Fibroblast of villous mesenchyme (primary cell): ENCODE results near the gene CAST. TPM values are rescaled to one million over a fixed set of nuclear protein-coding genes. Genes with fewer than 3 reads are reported as not detected.
A peak's percentile ranks its signal among the peaks of the same experiment; 100 is the strongest.

Experiments
- DNase-seq: peaks from one replicate; pipeline ENCODE4 v3.0.0-alpha.2; 2010; ENCODE audit warnings: low read depth
- H3K4me3 ChIP-seq: 2 replicates; pipeline ENCODE4 v1.5.1; 2011; ENCODE audit warnings: low read depth, mild to moderate bottlenecking, low read length
- total RNA-seq: library from RNA; depleted of rRNA; stranded (reverse); fragments of >200 nt; gene quantifications from 2 replicates; pipeline ENCODE4 v1.2.3, GENCODE V29; 2012
- TF ChIP-seq, protein P1 (sequence below): IDR thresholded peaks from 2 replicates; pipeline ENCODE4 v1.5.1; 2012; ENCODE audit warnings: low read depth, mild to moderate bottlenecking, low read length; ENCODE audit not compliant: insufficient read depth

The CAST gene
- total RNA-seq, 1 donor: 200 TPM

GRCh38 chr5:96716007-96716406, 53.8 kb downstream of the CAST start:
- TF ChIP-seq, protein P1, sequence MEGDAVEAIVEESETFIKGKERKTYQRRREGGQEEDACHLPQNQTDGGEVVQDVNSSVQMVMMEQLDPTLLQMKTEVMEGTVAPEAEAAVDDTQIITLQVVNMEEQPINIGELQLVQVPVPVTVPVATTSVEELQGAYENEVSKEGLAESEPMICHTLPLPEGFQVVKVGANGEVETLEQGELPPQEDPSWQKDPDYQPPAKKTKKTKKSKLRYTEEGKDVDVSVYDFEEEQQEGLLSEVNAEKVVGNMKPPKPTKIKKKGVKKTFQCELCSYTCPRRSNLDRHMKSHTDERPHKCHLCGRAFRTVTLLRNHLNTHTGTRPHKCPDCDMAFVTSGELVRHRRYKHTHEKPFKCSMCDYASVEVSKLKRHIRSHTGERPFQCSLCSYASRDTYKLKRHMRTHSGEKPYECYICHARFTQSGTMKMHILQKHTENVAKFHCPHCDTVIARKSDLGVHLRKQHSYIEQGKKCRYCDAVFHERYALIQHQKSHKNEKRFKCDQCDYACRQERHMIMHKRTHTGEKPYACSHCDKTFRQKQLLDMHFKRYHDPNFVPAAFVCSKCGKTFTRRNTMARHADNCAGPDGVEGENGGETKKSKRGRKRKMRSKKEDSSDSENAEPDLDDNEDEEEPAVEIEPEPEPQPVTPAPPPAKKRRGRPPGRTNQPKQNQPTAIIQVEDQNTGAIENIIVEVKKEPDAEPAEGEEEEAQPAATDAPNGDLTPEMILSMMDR: no peak
- no peak for DNase-seq
- no peak overlapping the region for H3K4me3 ChIP-seq

- H3K4me3 ChIP-seq: no peak overlapping the region
- no peak for DNase-seq
- TF ChIP-seq, protein P1: no peak
Observed at GRCh38 chr5:96716716-96717115, 54.5 kb downstream of the CAST start.

DNA sequence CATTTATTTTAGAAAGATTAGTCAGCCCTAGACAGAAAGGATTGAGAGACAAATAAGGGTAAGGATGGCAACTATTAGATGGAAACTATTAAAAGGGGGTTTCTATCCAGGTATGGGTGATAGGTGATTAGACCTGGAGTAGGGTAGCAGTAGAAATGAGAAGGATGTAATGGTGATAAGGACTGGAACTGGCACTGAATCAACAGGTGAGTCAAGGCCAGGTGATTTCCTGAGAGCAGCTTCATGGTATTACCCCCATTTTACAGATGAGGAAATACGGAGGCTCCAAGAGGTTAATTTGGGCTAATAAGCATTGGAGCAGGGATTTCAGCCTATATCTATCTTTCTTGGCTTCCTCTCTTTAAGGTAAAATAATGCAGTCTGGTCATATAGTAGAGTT, 55.7 kb downstream of the CAST start:
- TF ChIP-seq, protein P1: no peak
- H3K4me3 ChIP-seq: no peak overlapping the region
- no peak for DNase-seq

DNA sequence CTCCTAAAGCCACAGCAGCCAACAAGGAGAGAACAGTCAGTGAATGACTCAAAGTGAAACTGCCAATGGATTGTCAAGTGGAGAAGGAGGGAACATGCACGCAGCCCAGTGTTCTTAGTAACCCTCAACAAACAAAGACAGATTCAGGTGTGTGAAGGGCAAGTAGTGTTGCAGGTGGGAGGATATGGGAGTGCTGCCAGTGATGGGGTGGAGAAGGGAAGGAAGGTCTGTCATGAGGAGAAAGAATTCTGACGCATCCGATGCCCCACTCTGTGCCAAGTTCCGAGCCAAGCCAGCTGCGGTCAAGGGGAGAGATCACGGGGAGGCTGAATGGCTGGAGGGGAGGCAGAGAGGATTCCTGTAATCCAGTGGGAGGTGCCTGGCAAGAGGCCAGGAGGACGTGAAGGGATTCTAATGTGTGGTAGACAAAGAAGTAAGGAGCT, 56.5 kb downstream of the CAST start:
- H3K4me3 ChIP-seq: no peak overlapping the region
- TF ChIP-seq, protein P1: no peak
- DNase-seq: no peak

DNA sequence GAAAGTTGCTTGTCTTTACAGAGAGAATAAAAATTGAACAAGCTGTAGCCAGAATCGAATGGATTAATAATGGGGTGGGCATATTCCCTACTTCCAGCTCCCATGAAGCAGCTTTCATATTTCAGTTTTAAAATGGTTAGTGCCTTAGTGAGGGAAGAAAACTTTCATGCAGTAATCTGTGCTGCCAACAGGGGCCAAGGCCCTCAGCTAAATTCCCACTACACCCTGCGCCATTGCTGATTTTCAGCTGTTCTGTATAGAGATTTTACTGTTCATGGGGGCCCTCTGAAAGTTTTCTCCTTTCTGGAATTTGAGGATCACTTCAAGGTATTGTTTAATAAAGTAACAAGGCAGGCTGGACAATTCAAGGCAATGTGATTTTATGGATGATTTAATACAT, 58.2 kb downstream of the CAST start:
- H3K4me3 ChIP-seq: no peak overlapping the region
- DNase-seq: no peak
- TF ChIP-seq, protein P1: peak; percentile 25

DNA sequence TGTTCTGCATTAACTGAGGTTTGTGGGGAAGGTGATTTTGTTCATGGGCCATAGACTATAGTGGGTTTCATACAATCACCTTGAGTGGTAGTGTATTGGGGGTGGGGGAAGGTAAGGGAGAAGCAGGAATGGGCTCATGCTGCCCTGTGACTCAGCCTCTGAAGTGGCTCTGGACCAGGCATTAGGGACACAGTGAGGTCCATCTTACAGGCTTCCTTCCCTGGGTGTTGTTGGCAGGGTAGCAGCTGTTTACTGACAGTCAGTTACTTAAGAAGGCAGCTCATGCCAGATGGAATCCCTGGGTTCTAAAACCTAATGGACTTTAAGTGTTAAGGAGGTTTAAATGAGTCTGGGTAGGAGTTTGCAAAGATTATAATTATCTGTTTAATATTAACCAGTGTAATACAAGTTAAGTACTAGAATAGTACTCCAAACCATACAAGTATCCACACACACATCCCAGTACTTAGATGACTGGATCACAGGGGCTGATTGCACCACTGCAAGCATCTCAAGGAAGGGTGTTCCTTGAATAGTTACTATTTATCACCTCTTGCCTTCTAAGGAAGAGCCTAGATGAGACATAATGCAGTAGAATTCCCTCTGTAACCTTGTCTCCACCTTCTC, 59.3 kb downstream of the CAST start:
- TF ChIP-seq, protein P1: no peak
- DNase-seq: peak; percentile 64
- no peak overlapping the region for H3K4me3 ChIP-seq

DNA sequence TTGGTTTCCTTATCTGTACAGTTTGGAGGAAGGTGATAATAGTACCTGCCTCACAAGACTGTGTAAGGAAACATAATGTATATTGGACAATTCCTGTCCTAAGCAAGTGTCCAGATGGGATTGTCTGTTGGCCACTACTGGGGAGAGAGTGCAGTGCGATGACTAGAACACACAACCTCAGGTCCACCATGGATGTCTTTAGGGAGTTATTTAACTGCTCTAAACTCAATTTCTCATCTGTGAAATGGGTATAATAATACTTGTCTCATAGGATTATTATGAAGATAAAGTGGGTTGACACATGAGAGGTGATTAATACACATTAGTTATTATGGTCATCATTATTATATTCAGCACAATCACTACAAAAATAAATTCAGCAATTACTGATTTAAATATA, 63.1 kb downstream of the CAST start:
- DNase-seq: no peak
- H3K4me3 ChIP-seq: no peak overlapping the region
- TF ChIP-seq, protein P1: no peak
